HG02588 (cell line): ENCODE measurements around the gene ELL2.
"Not testable (repeated sequence)": the region's sequence is repeated elsewhere in the genome, so short reads cannot be mapped to it uniquely, and the experiment has no call there.

Source experiments
- ATAC-seq: cut with Tn5 transposase; IDR thresholded peaks from one replicate; pipeline ENCODE4 v1.9.1; 2021; ENCODE audit warnings: mild to moderate bottlenecking, moderate library complexity; ENCODE audit not compliant: unreplicated experiment

ELL2 gene

GRCh38 chr5:95910521-95910920, 51.1 kb downstream of the ELL2 start:
- ATAC-seq = no peak

DNA sequence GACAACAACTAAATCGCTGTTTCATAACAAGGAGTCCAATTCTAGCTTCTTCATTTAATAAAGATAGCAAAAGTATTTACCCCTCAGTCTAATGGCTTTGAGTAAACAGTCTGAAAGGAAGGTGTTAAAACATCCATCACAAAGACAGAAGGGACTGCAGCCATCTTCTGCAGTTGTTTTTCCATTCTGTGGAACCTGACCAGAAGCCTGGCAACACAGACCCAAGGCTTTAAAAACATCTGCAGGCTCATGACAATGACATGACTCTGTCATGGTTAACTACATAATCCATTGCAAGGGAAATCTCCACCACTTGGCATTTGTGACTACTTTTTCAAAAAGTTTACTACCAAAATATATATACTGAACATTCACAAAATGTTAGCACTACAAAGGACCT, 51.9 kb downstream of the ELL2 start:
- ATAC-seq = no peak

GRCh38 chr5:95908799-95909198, 52.9 kb downstream of the ELL2 start:
- ATAC-seq = no peak

GRCh38 chr5:95907740-95908706, 53.6 kb downstream of the ELL2 start:
- no peak for ATAC-seq

GRCh38 chr5:95907067-95907705, 54.5 kb downstream of the ELL2 start:
- ATAC-seq = no peak

- ATAC-seq = not testable (repeated sequence)
These were observed 55.3 kb downstream of the ELL2 start for GRCh38 chr5:95906398-95906797.

- no peak for ATAC-seq
These were observed 56.8 kb downstream of the ELL2 start for GRCh38 chr5:95904827-95905226.

GRCh38 chr5:95903838-95904237, 57.8 kb downstream of the ELL2 start:
- no peak for ATAC-seq

DNA sequence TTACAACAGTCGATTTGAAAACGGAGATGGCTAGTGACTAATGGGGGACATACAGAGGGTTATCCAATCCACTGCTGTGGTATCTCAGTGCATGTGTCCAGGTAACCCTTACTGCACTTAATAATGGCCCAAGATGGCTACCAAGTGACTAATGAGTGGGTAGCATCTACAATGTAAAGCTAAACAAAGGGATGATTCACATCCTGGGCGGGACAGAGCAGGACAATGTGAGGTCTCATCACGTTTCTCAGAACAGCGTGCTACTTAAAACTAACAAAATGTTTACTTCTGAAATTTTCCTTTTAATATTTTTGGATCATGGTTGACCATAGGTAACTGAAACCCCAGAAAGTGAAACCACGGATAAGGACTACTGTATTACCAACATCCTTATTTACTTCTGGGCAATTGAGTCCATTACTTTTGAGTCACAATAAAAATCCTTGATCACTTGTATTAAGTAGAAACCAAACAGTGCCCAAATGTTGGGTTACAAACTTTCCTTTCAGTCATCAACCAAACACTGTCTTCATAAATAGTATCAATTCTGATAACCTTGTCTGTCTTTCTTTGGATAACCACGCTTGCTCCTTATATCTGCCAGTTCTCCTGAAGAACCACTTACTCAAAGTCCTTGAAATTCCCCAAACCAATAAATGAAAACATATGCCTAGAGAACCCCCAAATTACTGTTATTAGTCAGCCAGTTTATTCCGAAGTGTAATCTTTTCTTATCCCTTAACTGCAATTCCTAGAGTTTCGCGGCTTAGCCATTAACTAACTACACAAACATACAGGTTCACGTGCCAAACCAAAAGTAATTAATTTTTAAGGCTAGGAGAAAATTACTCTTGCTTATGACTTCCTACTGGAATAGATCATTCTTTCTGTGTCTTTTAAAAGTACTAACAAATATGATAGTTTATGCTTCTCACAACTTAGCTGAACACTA, 59.7 kb downstream of the ELL2 start:
- ATAC-seq = no peak

DNA sequence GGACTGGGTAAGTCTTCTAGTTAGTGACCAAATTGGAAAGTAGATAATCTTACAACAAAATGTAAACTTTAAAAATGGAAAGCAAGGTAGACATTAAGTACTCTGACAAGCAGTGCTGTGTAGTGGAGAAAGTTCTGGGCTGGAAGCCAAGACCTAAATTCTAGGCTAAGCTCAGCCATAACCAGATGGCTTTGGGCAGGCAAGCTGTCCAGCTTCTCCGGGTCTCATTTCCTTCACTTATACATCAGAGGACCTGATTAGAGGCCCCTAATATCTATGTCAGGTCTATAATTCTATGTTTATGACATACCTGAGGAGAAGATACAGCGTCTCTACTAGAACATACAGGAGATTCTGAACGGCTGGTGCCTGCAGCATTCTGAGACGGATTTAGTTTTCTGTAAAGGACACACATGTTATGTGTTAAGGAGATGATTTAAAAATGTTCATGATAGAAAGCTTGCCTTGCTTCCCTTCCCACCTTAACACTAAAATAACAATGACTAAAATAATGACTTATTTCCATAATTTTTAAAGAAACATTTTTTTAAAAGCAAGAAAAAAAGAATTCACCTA, 61.2 kb downstream of the ELL2 start:
- ATAC-seq = no peak

DNA sequence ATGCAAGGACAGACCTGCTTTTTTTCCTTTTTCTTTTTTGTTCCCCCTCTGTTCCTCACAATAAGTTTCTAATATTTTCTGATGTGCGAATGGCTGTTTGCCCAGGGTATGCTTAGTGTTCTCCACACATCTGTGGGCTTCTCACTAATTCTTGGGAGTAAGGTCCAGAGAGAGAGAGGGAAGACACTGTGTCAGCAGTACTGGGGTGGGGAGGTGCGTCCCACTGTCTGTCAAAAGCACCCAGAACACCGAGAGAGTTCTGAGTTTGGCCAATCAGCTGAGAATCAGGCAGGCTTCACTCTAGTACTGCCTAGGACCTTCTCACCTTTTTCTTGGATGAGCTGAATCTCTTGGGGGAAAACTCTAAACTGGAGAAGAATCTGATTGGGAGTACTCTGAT, 61.8 kb downstream of the ELL2 start:
- ATAC-seq = no peak

- no peak for ATAC-seq
These were observed 62.6 kb downstream of the ELL2 start for GRCh38 chr5:95899006-95899405.

DNA sequence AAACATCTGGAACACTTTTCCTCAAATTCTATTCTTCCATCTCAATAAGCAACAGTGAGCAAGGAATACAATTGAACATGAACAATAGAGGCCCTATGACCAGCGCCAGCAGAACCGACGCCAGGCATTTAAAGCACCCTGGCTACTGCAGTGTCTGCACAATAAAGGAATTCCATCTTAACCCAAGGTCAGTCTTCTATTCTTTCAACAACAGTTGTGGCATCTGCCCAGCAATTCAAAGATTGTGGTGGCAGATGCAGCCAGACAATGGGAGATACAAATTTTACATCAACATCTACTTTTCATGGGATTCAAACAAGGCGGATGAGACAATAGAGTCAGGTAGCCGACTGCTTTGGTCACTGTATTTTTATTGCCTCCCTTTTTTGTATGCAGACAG, 65.9 kb downstream of the ELL2 start:
- no peak for ATAC-seq

DNA sequence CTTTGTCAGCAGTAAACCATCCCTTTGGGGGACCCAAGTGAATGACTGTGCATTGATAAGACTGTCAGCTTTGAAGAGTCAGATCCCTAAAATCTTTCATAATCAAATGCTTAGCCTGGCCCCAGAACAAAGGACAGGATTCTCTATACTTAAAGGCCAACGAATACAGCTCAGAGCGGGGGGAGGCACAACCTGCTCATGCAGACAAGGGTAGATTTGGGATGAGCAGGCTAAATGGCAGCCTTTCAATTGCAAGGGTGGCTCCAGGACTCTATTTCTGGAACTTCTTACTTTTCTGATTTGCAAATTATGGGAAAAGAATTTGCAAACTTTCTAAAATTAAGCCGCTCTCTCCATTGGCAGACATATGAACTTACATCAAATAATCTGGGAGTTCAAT, 66.4 kb downstream of the ELL2 start:
- no peak for ATAC-seq

DNA sequence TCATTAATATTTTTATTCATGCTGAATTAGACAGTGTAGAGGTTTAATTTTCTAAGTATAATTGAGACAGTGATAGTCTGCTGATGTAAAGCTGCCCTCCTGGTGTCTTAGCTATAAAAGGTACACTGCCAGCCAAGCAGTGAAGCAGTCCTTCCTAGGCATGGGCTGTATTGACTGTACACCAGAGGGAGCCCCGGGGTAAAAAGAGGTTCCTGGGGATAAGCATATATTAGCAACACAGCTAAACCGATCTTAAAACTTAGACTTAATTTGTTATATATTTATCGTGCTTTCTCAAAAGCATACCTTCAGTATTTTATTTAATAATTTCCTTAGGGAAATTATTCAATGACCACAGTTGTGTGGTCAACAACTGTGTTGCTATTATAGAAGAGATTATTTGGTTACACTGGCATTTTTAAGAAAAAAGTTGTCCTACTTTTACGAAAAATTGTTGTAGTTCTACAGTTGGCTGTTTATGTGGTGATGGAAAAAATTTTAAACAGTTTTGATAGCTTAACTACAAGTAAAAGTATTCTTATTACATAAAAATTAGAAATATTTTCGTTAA, 68.8 kb downstream of the ELL2 start:
- no peak for ATAC-seq

- no peak for ATAC-seq
These were observed 70.2 kb downstream of the ELL2 start for GRCh38 chr5:95891499-95891898.

DNA sequence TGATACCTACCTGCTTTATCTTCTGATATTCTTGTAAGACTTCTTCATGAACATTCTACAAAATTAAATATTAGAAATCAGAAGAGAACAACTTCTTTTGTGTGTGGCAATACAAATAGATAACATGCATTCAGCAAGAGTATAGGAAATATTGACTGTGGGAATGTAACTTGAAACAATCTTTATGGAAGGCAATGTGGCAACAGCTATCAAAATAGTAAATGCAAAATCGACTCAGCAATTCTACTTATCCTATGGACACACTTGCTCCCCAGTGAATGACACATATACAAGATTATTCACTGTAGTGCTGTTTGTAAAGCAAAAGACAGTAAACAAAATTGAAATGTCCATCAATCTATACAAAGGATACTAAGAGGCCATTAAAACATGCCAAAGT, 72.6 kb downstream of the ELL2 start:
- no peak for ATAC-seq

DNA sequence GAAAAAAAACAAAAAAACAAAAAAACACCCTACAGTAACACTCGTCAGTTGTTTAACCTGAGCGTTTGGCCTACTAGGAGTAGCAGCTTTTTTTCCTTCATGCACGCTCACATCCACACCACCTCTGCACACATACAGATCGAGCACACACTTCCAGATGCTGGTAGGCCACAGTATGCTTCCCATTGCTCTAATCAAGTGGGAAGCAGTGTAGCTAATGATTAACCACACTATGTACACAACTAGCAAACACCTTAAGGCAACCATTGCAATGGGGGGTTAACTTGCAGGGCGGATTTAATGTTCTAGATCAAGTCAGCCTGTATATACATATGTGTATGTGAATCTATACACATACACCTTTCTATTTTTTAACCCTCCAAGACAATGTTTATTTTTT, 73.7 kb downstream of the ELL2 start:
- no peak for ATAC-seq

DNA sequence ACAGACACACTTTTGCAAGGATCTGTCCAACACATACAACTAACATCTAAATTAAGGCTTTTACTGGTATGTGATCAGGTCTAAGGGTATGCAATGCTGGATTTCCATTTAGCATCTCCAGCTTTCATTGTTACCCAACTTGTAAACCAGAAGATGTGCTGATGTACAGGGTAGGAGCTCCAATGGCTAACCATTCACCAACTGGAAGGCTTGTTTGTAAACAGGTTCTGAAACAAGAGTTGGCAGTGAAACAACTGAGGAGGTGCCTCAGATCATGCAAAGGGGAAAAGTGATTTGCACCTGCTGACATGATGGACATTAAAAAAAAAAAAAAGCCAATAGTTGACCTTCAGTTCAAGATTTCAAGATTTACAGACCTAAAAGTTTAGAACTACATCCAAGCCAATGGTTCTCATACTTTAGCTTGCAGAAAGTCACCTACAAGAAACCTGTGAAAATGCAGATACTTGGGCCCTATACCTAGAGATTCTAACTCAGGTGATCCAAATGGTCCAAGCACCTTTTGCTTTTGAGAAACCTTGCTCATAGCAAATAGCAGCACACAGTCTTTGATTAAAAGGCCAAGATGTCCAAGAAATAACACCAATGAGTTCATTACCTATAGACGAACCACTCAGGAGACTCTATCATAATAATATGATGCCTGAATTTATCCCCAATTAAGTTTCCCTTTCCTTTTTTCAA, 75.2 kb downstream of the ELL2 start:
- ATAC-seq = no peak

GRCh38 chr5:95884511-95884910, 77.1 kb downstream of the ELL2 start:
- no peak for ATAC-seq
